HepG2 (cell line): ENCODE measurements around the gene GTF2H1. TPM values are rescaled to one million over a fixed set of nuclear protein-coding genes. Genes with fewer than 3 reads are reported as not detected.

Source experiments
- E2F1 ChIP-seq: sonication (generic); formaldehyde crosslinking; IDR thresholded peaks from 2 replicates; pipeline ENCODE4 v1.5.0; 2020; ENCODE audit warnings: missing genetic modification reagents
- HDAC6 ChIP-seq: fragments of 200-600 bp; sonication (generic); IDR thresholded peaks from 2 replicates; pipeline ENCODE4 v1.7.0; 2017; ENCODE audit warnings: mild to moderate bottlenecking, antibody characterized with exemption, low read length, low read depth
- MEF2D ChIP-seq: sonication (generic); formaldehyde crosslinking; IDR thresholded peaks from 2 replicates; pipeline ENCODE4 v1.5.1; 2020; ENCODE audit warnings: mild to moderate bottlenecking, missing genetic modification reagents
- NFYC ChIP-seq: IDR thresholded peaks from 2 replicates; pipeline ENCODE4 v1.6.1; 2016; ENCODE audit warnings: missing genetic modification reagents, missing compliant biosample characterization
- NR2F1 ChIP-seq, 2 experiments: fragments of 450-650 bp in 1 of 2; formaldehyde crosslinking in 1 of 2; IDR thresholded peaks; 2 replicates each; pipeline versions ENCODE4 v1.5.0 to v1.6.1; 2016 to 2020; ENCODE audit warnings: mild to moderate bottlenecking in 1 of 2, missing compliant biosample characterization in 1 of 2, missing genetic modification reagents in 1 of 2, moderate library complexity in 1 of 2
- PITX1 ChIP-seq: sonication (generic); formaldehyde crosslinking; IDR thresholded peaks from 2 replicates; pipeline ENCODE4 v1.5.1; 2020; ENCODE audit warnings: mild to moderate bottlenecking, missing genetic modification reagents
- PRPF4 ChIP-seq: fragments of 200-400 bp; formaldehyde crosslinking; IDR thresholded peaks from 2 replicates; pipeline ENCODE4 v1.6.1; 2016; ENCODE audit warnings: low read length, low read depth; ENCODE audit not compliant: poor library complexity, severe bottlenecking
- SNAPC4 ChIP-seq: sonication (generic); formaldehyde crosslinking; IDR thresholded peaks from 2 replicates; pipeline ENCODE4 v1.4.0; 2020; ENCODE audit warnings: mild to moderate bottlenecking, missing genetic modification reagents
- TAF15 ChIP-seq: fragments of 200-400 bp; formaldehyde crosslinking; IDR thresholded peaks from one replicate; pipeline ENCODE4 v1.6.1; 2018; ENCODE audit warnings: mild to moderate bottlenecking, low read depth, low read length; ENCODE audit not compliant: poor library complexity, severe bottlenecking
- TEAD3 ChIP-seq: optimal IDR thresholded peaks from 2 replicates; pipeline ENCODE3; 2016; ENCODE audit warnings: borderline replicate concordance
- ZNF768 ChIP-seq: sonication (generic); formaldehyde crosslinking; IDR thresholded peaks from 2 replicates; pipeline ENCODE4 v1.4.0; 2020; ENCODE audit warnings: missing genetic modification reagents
- polyA plus RNA-seq, 8 experiments: library from polyadenylated mRNA; depleted of rRNA in 3 of 8; stranded (reverse) in 7 of 8; unstranded in 1 of 8; fragments of >200 nt; fragmentation: Illumina TruSeq in 4 of 8; extraction: Trizol in 4 of 8; gene quantifications; 2 replicates each; pipeline versions ENCODE4 v1.2.1 to v1.2.3, GENCODE V29; 2011 to 2016; ENCODE audit warnings: low read depth in 4 of 8, missing spikeins in 1 of 8, mixed read lengths in 1 of 8; ENCODE audit not compliant: insufficient read depth in 1 of 8
- total RNA-seq, 5 experiments: library from RNA; depleted of rRNA; stranded (reverse); fragments of >200 nt; fragmentation: Illumina TruSeq; extraction: Trizol; gene quantifications; 2 replicates each; pipeline ENCODE4 v1.2.3, GENCODE V29; 2016; ENCODE audit warnings: low read depth in 1 of 5
- TF ChIP-seq, protein P1 (sequence below): IDR thresholded peaks from 2 replicates; pipeline ENCODE4 v1.6.1; 2016
- TF ChIP-seq, protein P2 (sequence below): sonication (generic); formaldehyde crosslinking; IDR thresholded peaks from 2 replicates; pipeline ENCODE4 v1.4.0; 2020; ENCODE audit warnings: missing genetic modification reagents
- TF ChIP-seq, protein P3 (sequence below): sonication (generic); formaldehyde crosslinking; IDR thresholded peaks from 2 replicates; pipeline ENCODE4 v1.5.1; 2020; ENCODE audit warnings: mild to moderate bottlenecking, missing genetic modification reagents, moderate library complexity

Gene GTF2H1
- total and polyA plus RNA-seq, 2 of the 13 experiments (the other 11 are each of a cell fraction or from before 2014, with no cell fraction given): 15.7 to 51.4 TPM

- TF ChIP-seq NR2F1 (CRISPR knock-in tag; IDR thresholded peaks at IDR 0.05) (peak in 1 of 2 experiments; percentile 41; a peak in 1 of 4 replicates), NFYC (CRISPR knock-in tag) (peak; percentile 37; the same call in 1 of the 2 replicates), ZNF768 (CRISPR knock-in tag) (peak; percentile 85), SNAPC4 (CRISPR knock-in tag) (peak; percentile 98), MEF2D (peak; percentile 92), PITX1 (CRISPR knock-in tag) (peak; percentile 92), TAF15 (no peak), PRPF4 (no peak), HDAC6 (0 out of 2 replicates have a peak, but pooled peaks have one; percentile 74), TEAD3 (CRISPR knock-in tag) (peak; percentile 73), E2F1 (CRISPR knock-in tag) (peak; percentile 92)
- TF ChIP-seq, protein P1, sequence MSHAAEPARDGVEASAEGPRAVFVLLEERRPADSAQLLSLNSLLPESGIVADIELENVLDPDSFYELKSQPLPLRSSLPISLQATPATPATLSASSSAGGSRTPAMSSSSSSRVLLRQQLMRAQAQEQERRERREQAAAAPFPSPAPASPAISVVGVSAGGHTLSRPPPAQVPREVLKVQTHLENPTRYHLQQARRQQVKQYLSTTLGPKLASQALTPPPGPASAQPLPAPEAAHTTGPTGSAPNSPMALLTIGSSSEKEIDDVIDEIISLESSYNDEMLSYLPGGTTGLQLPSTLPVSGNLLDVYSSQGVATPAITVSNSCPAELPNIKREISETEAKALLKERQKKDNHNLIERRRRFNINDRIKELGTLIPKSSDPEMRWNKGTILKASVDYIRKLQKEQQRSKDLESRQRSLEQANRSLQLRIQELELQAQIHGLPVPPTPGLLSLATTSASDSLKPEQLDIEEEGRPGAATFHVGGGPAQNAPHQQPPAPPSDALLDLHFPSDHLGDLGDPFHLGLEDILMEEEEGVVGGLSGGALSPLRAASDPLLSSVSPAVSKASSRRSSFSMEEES: peak; percentile 90
- TF ChIP-seq, protein P2, sequence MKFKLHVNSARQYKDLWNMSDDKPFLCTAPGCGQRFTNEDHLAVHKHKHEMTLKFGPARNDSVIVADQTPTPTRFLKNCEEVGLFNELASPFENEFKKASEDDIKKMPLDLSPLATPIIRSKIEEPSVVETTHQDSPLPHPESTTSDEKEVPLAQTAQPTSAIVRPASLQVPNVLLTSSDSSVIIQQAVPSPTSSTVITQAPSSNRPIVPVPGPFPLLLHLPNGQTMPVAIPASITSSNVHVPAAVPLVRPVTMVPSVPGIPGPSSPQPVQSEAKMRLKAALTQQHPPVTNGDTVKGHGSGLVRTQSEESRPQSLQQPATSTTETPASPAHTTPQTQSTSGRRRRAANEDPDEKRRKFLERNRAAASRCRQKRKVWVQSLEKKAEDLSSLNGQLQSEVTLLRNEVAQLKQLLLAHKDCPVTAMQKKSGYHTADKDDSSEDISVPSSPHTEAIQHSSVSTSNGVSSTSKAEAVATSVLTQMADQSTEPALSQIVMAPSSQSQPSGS (CRISPR knock-in tag): peak; percentile 97
- TF ChIP-seq, protein P3, sequence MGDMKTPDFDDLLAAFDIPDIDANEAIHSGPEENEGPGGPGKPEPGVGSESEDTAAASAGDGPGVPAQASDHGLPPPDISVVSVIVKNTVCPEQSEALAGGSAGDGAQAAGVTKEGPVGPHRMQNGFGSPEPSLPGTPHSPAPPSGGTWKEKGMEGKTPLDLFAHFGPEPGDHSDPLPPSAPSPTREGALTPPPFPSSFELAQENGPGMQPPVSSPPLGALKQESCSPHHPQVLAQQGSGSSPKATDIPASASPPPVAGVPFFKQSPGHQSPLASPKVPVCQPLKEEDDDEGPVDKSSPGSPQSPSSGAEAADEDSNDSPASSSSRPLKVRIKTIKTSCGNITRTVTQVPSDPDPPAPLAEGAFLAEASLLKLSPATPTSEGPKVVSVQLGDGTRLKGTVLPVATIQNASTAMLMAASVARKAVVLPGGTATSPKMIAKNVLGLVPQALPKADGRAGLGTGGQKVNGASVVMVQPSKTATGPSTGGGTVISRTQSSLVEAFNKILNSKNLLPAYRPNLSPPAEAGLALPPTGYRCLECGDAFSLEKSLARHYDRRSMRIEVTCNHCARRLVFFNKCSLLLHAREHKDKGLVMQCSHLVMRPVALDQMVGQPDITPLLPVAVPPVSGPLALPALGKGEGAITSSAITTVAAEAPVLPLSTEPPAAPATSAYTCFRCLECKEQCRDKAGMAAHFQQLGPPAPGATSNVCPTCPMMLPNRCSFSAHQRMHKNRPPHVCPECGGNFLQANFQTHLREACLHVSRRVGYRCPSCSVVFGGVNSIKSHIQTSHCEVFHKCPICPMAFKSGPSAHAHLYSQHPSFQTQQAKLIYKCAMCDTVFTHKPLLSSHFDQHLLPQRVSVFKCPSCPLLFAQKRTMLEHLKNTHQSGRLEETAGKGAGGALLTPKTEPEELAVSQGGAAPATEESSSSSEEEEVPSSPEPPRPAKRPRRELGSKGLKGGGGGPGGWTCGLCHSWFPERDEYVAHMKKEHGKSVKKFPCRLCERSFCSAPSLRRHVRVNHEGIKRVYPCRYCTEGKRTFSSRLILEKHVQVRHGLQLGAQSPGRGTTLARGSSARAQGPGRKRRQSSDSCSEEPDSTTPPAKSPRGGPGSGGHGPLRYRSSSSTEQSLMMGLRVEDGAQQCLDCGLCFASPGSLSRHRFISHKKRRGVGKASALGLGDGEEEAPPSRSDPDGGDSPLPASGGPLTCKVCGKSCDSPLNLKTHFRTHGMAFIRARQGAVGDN (CRISPR knock-in tag): peak; percentile 100
Observed at GRCh38 chr11:18394275-18394927, 72.0 kb downstream of the GTF2H1 start, which contains the start of gene LDHA (continued).
